Muscle of leg (tissue), 16 donors: ENCODE data around the gene PODN. TPM values are rescaled to one million over a fixed set of nuclear protein-coding genes. Genes with fewer than 3 reads are reported as not detected.

Source experiments
- DNase-seq: peaks from one replicate; pipeline ENCODE4 v3.0.0; 2013
- H3K27ac ChIP-seq: one replicate; pipeline ENCODE4 v1.5.1; 2013; ENCODE audit warnings: mild to moderate bottlenecking, low read length, control low read depth
- H3K27me3 ChIP-seq: one replicate; pipeline ENCODE4 v1.6.1; 2013; ENCODE audit warnings: low read length; ENCODE audit not compliant: control insufficient read depth, insufficient read depth
- H3K36me3 ChIP-seq: one replicate; pipeline ENCODE4 v1.6.1; 2013; ENCODE audit warnings: low read length; ENCODE audit not compliant: control insufficient read depth, insufficient read depth
- H3K4me1 ChIP-seq: one replicate; pipeline ENCODE4 v1.6.1; 2013; ENCODE audit warnings: low read length; ENCODE audit not compliant: control insufficient read depth, insufficient read depth
- H3K4me3 ChIP-seq: one replicate; pipeline ENCODE4 v1.5.1; 2013; ENCODE audit warnings: low read length, control low read depth
- H3K9me3 ChIP-seq: replicated peaks from 2 replicates; pipeline ENCODE4 v1.6.1; 2013; ENCODE audit warnings: low read depth, low read length; ENCODE audit not compliant: control insufficient read depth
- WGBS: methylation state at CpG from one replicate; pipeline ENCODE4 v1.1.5; 2013; ENCODE audit warnings: missing lambda C conversion rate; ENCODE audit not compliant: insufficient coverage; 5-methylcytosine and 5-hydroxymethylcytosine counted together
- long read RNA-seq, 11 donors: transcript quantifications; one replicate each; lab custom pipeline, GENCODE V29; 2026
- polyA plus RNA-seq, 8 donors: library from polyadenylated mRNA; unstranded; fragments of 120-200 nt; gene quantifications; one replicate each; pipeline versions ENCODE4 v1.2.1 to v1.2.3, GENCODE V29; 2013; ENCODE audit warnings: inconsistent platforms in 1 of 8, low replicate concordance in 1 of 8; ENCODE audit not compliant: insufficient read length in 8 of 8, insufficient read depth in 1 of 8
- total RNA-seq: library from RNA; stranded (reverse); fragments of 120-200 nt; gene quantifications from one replicate; pipeline ENCODE4 v1.2.4, GENCODE V29; 2013

The PODN gene
- total RNA-seq (5.4 TPM), polyA plus RNA-seq (10 to 100 TPM in 1 of 8 donors, 1 to 10 TPM in 7; 7.1 to 10.7 (median 8.3) TPM)
- long read RNA-seq, donor 1, partial matches to known transcripts, result 0 of 1 reads
- long read RNA-seq, donor 1, other reads (novel, unspliced or antisense), result 0 of 1 reads
- long read RNA-seq, donor 2, result 0 reads
- long read RNA-seq, donor 3, partial matches to known transcripts, result 0 of 3 reads
- long read RNA-seq, donor 3, other reads (novel, unspliced or antisense), result 0 of 3 reads
- long read RNA-seq, donor 4, partial matches to known transcripts, result 0 of 1 reads
- long read RNA-seq, donor 4, other reads (novel, unspliced or antisense), result 0 of 1 reads
- long read RNA-seq, donor 5, partial matches to known transcripts, result 5 of 7 reads
- long read RNA-seq, donor 5, other reads (novel, unspliced or antisense), result 0 of 7 reads
- long read RNA-seq, donor 6, partial matches to known transcripts, result 0 of 2 reads
- long read RNA-seq, donor 6, other reads (novel, unspliced or antisense), result 0 of 2 reads
- long read RNA-seq, donor 7, result 0 reads
- long read RNA-seq, donor 8, result 0 reads
- long read RNA-seq, donor 9, result 0 reads
- long read RNA-seq, donor 10, result 0 reads
- long read RNA-seq, donor 11, result 0 reads

DNA sequence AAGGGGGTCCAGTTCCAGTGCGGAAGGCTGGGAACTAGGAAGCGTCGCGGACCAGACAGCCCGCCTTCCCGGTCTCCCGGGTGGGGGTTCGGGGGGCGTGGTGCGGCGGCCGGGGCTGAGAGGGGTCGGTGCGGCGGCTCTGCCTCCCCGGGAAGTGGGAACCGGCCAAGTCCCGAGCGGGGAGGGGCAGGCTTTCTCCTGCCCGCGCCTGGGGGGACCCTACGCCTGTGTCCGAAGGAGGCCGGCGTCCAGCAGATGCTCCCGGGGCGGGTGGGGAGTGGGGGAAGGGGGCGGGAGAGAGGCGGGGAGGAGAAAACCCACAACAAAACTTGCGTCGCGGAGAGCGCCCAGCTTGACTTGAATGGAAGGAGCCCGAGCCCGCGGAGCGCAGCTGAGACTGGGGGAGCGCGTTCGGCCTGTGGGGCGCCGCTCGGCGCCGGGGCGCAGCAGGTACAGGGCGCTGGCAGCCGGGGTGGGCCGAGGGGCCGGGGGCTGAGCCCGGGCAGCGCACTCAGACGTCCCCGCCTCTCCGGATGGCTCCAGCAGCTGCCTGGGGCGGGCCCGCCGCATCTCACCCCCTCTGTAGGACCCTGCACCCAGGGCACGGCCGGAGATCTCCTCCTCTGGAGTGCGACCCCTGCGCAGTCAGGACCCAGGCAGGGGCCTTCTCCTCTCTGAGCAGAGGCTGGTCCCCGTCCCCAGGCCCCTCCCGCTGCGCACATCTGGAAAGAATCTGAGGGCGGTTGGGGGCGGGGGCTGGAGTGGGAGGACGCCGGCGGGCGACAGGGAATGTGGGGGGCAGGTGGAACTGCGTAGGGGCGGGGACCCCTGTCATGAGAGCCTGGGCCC lies at the start of gene PODN:
TSS of gene PODN (plus strand) at position 355 of the 849 bp plus-strand sequence. CDS start 7,643 bp downstream, outside the sequence.
- H3K4me3 ChIP-seq, result peak within 1 kb of the TSS; percentile 58
- H3K27ac ChIP-seq, result no peak within 1 kb of the TSS
- H3K27me3 ChIP-seq, result peaks cover 29% of the 10 kb centered on the region
- peaks cover 38% of the 10 kb centered on the region for H3K4me1 ChIP-seq
- no peaks in the 10 kb centered on the region for H3K9me3 ChIP-seq
- 1% methylated on average over 53 of the region's 73 CpGs for WGBS
- H3K36me3 ChIP-seq, result no peaks in the 10 kb centered on the region
- DNase-seq, result peak; percentile 63

DNA sequence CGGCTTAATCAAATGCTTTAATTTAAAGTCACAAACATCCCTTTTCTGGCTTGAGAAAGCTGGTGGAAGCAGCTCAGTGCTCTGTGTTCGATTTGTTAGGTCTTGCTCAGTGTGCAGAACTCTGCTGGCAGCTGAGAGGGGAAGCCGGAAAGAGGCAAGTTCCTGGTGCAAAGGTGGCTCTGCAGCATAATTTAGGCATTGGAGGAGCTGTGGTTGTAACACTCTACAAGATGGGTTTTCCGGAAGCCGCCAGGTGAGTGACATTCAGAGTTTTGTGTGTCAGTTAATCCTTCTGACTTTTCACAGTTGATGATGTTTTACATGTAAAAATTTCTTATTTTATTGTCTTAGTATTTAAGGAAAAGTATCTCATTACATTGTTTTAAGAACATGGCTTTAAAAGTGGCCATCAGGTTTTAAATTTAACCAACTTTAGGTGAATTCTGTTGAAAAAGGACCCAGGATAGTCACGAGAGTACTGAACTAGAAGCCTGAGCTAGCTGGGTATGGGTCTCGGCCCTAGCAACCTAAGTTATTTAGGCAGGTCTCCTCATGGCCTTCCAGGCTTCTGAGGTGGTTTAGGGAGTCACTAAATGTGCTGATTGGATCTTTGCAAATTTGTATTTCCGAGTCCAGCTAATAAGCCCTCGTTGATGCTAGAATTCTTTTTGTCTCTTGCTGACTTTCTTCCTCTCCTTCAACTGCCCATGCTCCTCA lies 47.1 kb upstream of the PODN start:
- 4% methylated on average over 5 of the region's 9 CpGs for WGBS
- H3K27me3 ChIP-seq, result no peaks in the 10 kb centered on the region

GRCh38 chr1:53015508-53015860 lies 46.5 kb upstream of the PODN start:
- Histone ChIP-seq H3K9me3 (no peaks in the 10 kb centered on the region), H3K36me3 (no peaks in the 10 kb centered on the region), H3K27ac (no peak overlapping the region), H3K4me3 (peak overlapping the region; percentile 66), H3K4me1 (peaks cover 3% of the 10 kb centered on the region), H3K27me3 (no peaks in the 10 kb centered on the region)
- 3% methylated on average over 2 of the region's 3 CpGs for WGBS
- no peak for DNase-seq

More for the DNA sequence above, 47.1 kb upstream of the PODN start:
- peak overlapping the region; percentile 38 for H3K27ac ChIP-seq
- H3K9me3 ChIP-seq, result no peaks in the 10 kb centered on the region
- peak; percentile 96 for DNase-seq
- no peaks in the 10 kb centered on the region for H3K36me3 ChIP-seq
- H3K4me3 ChIP-seq, result peak overlapping the region; percentile 66
- H3K4me1 ChIP-seq, result peaks cover 3% of the 10 kb centered on the region

DNA sequence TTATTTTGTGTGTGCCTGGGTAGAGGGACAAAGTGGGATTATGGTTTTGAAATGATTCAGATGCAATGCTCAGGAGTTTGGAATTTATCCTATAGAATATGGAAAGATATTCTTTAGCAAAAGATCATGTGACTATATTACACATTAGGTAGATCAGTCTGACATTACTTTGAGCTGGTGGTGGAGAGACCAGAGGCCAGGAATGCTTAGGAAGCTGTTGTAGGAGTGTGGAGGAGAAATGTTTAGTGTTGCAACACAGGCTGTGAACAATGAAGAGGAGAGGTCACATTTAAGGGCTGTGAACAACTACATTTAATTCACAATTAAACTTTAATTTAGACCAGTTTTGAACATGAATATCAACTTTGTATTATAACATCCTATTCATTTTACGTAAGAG lies 45.3 kb upstream of the PODN start:
- DNase-seq, result no peak
- no peaks in the 10 kb centered on the region for H3K36me3 ChIP-seq
- no peaks in the 10 kb centered on the region for H3K9me3 ChIP-seq
- no peak overlapping the region for H3K27ac ChIP-seq
- H3K4me1 ChIP-seq, result peaks cover 3% of the 10 kb centered on the region
- no peaks in the 10 kb centered on the region for H3K27me3 ChIP-seq
- no peak overlapping the region for H3K4me3 ChIP-seq
- WGBS, result no CpG with 5 or more reads among the region's 1 CpG

DNA sequence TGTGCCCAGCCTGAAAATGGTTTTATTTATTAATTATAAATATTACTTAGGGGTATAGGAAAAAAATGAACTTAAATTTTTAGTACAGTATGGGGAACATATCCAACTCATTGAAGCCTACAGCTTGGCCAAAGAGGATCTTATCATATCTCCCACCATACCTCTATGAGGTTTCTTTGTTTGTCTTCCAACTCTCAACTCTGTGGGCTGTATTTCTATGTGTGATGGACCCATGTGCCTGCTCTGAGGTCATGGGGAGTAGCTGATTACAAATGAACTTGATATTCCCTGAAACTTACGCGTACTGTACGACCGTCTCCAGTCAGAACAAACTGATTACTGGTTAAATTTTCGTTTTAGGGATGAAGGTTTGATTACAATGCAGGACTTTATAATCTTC lies 41.4 kb upstream of the PODN start:
- WGBS, result no CpG with 5 or more reads among the region's 5 CpGs
- no peak for DNase-seq
- peaks cover 2% of the 10 kb centered on the region for H3K4me1 ChIP-seq
- no peaks in the 10 kb centered on the region for H3K9me3 ChIP-seq
- H3K4me3 ChIP-seq, result no peak overlapping the region
- H3K27ac ChIP-seq, result no peak overlapping the region
- no peaks in the 10 kb centered on the region for H3K27me3 ChIP-seq
- H3K36me3 ChIP-seq, result no peaks in the 10 kb centered on the region

- H3K36me3 ChIP-seq, result no peaks in the 10 kb centered on the region
- no peak overlapping the region for H3K4me3 ChIP-seq
- no peak for DNase-seq
- no peak overlapping the region for H3K27ac ChIP-seq
- no peaks in the 10 kb centered on the region for H3K9me3 ChIP-seq
- H3K4me1 ChIP-seq, result peaks cover 2% of the 10 kb centered on the region
- WGBS, result no CpG with 5 or more reads among the region's 1 CpG
- no peaks in the 10 kb centered on the region for H3K27me3 ChIP-seq
These were observed 39.8 kb upstream of the PODN start for GRCh38 chr1:53022179-53022578.

DNA sequence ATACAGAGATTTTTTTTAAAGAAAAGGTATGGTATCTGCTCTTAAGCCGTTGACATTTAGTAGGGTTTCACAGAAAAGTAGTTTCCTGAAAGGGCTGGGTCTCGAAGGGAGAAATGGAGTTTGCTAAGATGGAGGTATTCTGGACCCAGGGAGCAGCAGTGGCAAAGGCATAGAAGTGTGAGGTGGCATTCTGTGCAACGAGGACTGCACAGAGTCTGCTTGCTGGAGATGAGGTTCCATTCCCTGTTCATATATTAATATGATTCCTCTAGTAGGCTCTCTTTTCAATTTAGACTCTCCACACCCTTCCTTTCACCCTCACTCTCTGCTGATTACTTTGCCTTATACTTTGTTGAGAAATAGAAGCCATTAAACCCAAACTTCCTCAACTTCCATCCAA lies 38.5 kb upstream of the PODN start:
- Histone ChIP-seq H3K4me1 (peaks cover 2% of the 10 kb centered on the region), H3K27ac (no peak overlapping the region), H3K27me3 (no peaks in the 10 kb centered on the region), H3K4me3 (no peak overlapping the region), H3K36me3 (no peaks in the 10 kb centered on the region), H3K9me3 (no peaks in the 10 kb centered on the region)
- 92% methylated on average over 2 of the region's 3 CpGs for WGBS
- DNase-seq, result no peak

- H3K4me3 ChIP-seq, result no peak overlapping the region
- no peaks in the 10 kb centered on the region for H3K27me3 ChIP-seq
- DNase-seq, result no peak
- H3K27ac ChIP-seq, result no peak overlapping the region
- peaks cover 2% of the 10 kb centered on the region for H3K4me1 ChIP-seq
- H3K36me3 ChIP-seq, result peaks cover under 1% of the 10 kb centered on the region
- H3K9me3 ChIP-seq, result no peaks in the 10 kb centered on the region
These were observed 37.9 kb upstream of the PODN start for GRCh38 chr1:53024117-53024516.

- Histone ChIP-seq H3K4me1 (peaks cover 2% of the 10 kb centered on the region), H3K27ac (no peak overlapping the region), H3K36me3 (peaks cover 4% of the 10 kb centered on the region), H3K27me3 (no peaks in the 10 kb centered on the region), H3K4me3 (no peak overlapping the region), H3K9me3 (no peaks in the 10 kb centered on the region)
- peak; percentile 17 for DNase-seq
- 68% methylated on average over 1 of the region's 2 CpGs for WGBS
These were observed 36.8 kb upstream of the PODN start for GRCh38 chr1:53025034-53025768.
